ENCODE results near the gene UMAD1. TPM values are rescaled to one million over a fixed set of nuclear protein-coding genes. Genes with fewer than 3 reads are reported as not detected.

Gene UMAD1
- total RNA-seq, 1 donor from 2014 or later: 9.3 TPM

DNA sequence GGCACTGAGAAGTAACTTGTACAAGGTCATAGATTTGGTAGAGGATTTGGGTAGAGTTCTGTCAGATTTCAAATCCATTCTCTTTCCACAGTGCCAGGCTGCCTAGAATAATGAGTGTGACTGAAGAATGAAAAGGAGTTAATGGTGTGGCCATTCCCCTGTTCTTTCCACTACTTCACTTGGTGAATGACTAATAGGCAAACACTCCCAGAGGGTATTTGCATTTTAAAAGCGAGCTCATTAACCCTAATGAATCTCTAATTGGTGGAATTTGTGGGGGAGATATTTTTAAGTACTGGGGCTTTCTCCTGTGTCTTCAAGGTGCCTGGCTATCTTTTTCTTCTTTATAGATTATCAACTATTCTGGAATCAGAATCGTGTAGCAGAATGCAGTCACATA, 152.7 kb downstream of the UMAD1 start:
- H3K4me2 ChIP-seq (ENCODE audit: low read length): no peak overlapping the region
- no peak overlapping the region for H3K27ac Mint-ChIP-seq (ENCODE audit: unreplicated experiment)

DNA sequence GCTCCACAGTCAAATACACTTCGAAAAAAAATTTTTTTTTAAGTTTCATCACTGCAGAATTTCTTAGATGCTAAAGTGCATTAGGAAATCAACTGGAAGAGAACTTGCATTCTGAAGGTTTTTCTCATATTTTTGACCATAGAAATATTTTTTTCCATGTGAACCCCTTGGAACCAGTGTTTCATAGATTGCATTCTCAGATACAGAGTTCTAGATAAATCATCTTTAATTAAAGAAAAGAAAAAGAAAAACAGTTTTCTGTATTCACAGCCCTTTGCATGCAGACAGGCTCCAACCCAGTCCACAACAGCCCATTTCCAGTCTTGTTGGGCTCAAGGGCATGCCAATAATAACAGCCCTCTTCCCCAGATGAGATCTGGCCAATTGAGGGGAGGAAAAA, 153.4 kb downstream of the UMAD1 start:
- no peak overlapping the region for H3K27ac Mint-ChIP-seq (ENCODE audit: unreplicated experiment)
- TF ChIP-seq EZH2 (IDR thresholded peaks at IDR 0.05; ENCODE audit: insufficient read depth, low read length): no peak
- TF ChIP-seq, protein P1, sequence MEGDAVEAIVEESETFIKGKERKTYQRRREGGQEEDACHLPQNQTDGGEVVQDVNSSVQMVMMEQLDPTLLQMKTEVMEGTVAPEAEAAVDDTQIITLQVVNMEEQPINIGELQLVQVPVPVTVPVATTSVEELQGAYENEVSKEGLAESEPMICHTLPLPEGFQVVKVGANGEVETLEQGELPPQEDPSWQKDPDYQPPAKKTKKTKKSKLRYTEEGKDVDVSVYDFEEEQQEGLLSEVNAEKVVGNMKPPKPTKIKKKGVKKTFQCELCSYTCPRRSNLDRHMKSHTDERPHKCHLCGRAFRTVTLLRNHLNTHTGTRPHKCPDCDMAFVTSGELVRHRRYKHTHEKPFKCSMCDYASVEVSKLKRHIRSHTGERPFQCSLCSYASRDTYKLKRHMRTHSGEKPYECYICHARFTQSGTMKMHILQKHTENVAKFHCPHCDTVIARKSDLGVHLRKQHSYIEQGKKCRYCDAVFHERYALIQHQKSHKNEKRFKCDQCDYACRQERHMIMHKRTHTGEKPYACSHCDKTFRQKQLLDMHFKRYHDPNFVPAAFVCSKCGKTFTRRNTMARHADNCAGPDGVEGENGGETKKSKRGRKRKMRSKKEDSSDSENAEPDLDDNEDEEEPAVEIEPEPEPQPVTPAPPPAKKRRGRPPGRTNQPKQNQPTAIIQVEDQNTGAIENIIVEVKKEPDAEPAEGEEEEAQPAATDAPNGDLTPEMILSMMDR (IDR thresholded peaks at IDR 0.05; ENCODE audit: insufficient read depth, low read depth, low read length): no peak
- H3K4me2 ChIP-seq (ENCODE audit: low read length): no peak overlapping the region

More for the DNA sequence above, 152.7 kb downstream of the UMAD1 start:
- H3K4me3 ChIP-seq (ENCODE audit: insufficient read depth, low read depth, low read length): no peak overlapping the region
- H2AFZ ChIP-seq (ENCODE audit: low read depth, low read length): no peak overlapping the region
- H3K4me1 ChIP-seq (ENCODE audit: insufficient read depth, low read length): peaks cover 4% of the 10 kb centered on the region
- no peak overlapping the region for H3K4me3 Mint-ChIP-seq (ENCODE audit: unreplicated experiment)
- H3K9me3 Mint-ChIP-seq (ENCODE audit: unreplicated experiment): no peaks in the 10 kb centered on the region
- TF ChIP-seq EZH2 (IDR thresholded peaks at IDR 0.05; ENCODE audit: insufficient read depth, low read length): no peak
- TF ChIP-seq, protein P1 (IDR thresholded peaks at IDR 0.05; ENCODE audit: insufficient read depth, low read depth, low read length): no peak
- no peak overlapping the region for H3K9ac ChIP-seq (ENCODE audit: low read length)
- no peaks in the 10 kb centered on the region for H3K9me3 ChIP-seq (ENCODE audit: insufficient read depth, low read depth, low read length)
- H3K27me3 Mint-ChIP-seq (ENCODE audit: low read depth, unreplicated experiment): no peaks in the 10 kb centered on the region
- H3K79me2 ChIP-seq (ENCODE audit: insufficient read depth, low read length): no peaks in the 10 kb centered on the region
- H3K27me3 ChIP-seq (ENCODE audit: insufficient read depth, low read length): no peaks in the 10 kb centered on the region
- H3K27ac ChIP-seq (ENCODE audit: low read depth, low read length): no peak overlapping the region
- H3K36me3 ChIP-seq (ENCODE audit: insufficient read depth, low read length): no peaks in the 10 kb centered on the region
- H4K20me1 ChIP-seq (ENCODE audit: insufficient read depth, low read length): no peaks in the 10 kb centered on the region
- no peak for FAIRE-seq
- peaks cover 8% of the 10 kb centered on the region for H3K36me3 Mint-ChIP-seq (ENCODE audit: low read depth, unreplicated experiment)
- peaks cover 19% of the 10 kb centered on the region for H3K4me1 Mint-ChIP-seq (ENCODE audit: low read depth, unreplicated experiment)
- no peak for DNase-seq (ENCODE audit: low read depth)

GRCh38 chr7:7795203-7795602, 154.7 kb downstream of the UMAD1 start:
- Mint-ChIP-seq H3K4me3 (ENCODE audit: unreplicated experiment) (no peak overlapping the region), H3K4me1 (ENCODE audit: low read depth, unreplicated experiment) (peaks cover 14% of the 10 kb centered on the region)
- no peak overlapping the region for H3K27ac ChIP-seq (ENCODE audit: low read depth, low read length)

More for the DNA sequence above, 153.4 kb downstream of the UMAD1 start:
- H3K9me3 Mint-ChIP-seq (ENCODE audit: unreplicated experiment): no peaks in the 10 kb centered on the region
- no peaks in the 10 kb centered on the region for H3K9me3 ChIP-seq (ENCODE audit: insufficient read depth, low read depth, low read length)
- H3K9ac ChIP-seq (ENCODE audit: low read length): no peak overlapping the region
- no peak for DNase-seq (ENCODE audit: low read depth)
- peaks cover 4% of the 10 kb centered on the region for H3K4me1 ChIP-seq (ENCODE audit: insufficient read depth, low read length)
- FAIRE-seq: no peak
- H3K4me3 ChIP-seq (ENCODE audit: insufficient read depth, low read depth, low read length): no peak overlapping the region
- H3K4me3 Mint-ChIP-seq (ENCODE audit: unreplicated experiment): no peak overlapping the region
- no peaks in the 10 kb centered on the region for H3K79me2 ChIP-seq (ENCODE audit: insufficient read depth, low read length)
- H3K27me3 Mint-ChIP-seq (ENCODE audit: low read depth, unreplicated experiment): no peaks in the 10 kb centered on the region
- no peaks in the 10 kb centered on the region for H3K36me3 ChIP-seq (ENCODE audit: insufficient read depth, low read length)
- no peaks in the 10 kb centered on the region for H3K27me3 ChIP-seq (ENCODE audit: insufficient read depth, low read length)
- peaks cover 19% of the 10 kb centered on the region for H3K4me1 Mint-ChIP-seq (ENCODE audit: low read depth, unreplicated experiment)
- H4K20me1 ChIP-seq (ENCODE audit: insufficient read depth, low read length): no peaks in the 10 kb centered on the region
- no peak overlapping the region for H3K27ac ChIP-seq (ENCODE audit: low read depth, low read length)
- peaks cover 10% of the 10 kb centered on the region for H3K36me3 Mint-ChIP-seq (ENCODE audit: low read depth, unreplicated experiment)
- H2AFZ ChIP-seq (ENCODE audit: low read depth, low read length): no peak overlapping the region

More at GRCh38 chr7:7795203-7795602, 154.7 kb downstream of the UMAD1 start:
- H3K27me3 Mint-ChIP-seq (ENCODE audit: low read depth, unreplicated experiment): no peaks in the 10 kb centered on the region
- TF ChIP-seq, protein P1 (IDR thresholded peaks at IDR 0.05; ENCODE audit: insufficient read depth, low read depth, low read length): no peak
- no peak for TF ChIP-seq EZH2 (IDR thresholded peaks at IDR 0.05; ENCODE audit: insufficient read depth, low read length)
- H3K27ac Mint-ChIP-seq (ENCODE audit: unreplicated experiment): peak overlapping the region; percentile 38
- Histone ChIP-seq H3K9ac (ENCODE audit: low read length) (no peak overlapping the region), H3K9me3 (ENCODE audit: insufficient read depth, low read depth, low read length) (no peaks in the 10 kb centered on the region), H3K4me2 (ENCODE audit: low read length) (no peak overlapping the region), H3K27me3 (ENCODE audit: insufficient read depth, low read length) (no peaks in the 10 kb centered on the region), H3K4me1 (ENCODE audit: insufficient read depth, low read length) (peaks cover 4% of the 10 kb centered on the region), H3K4me3 (ENCODE audit: insufficient read depth, low read depth, low read length) (no peak overlapping the region), H3K79me2 (ENCODE audit: insufficient read depth, low read length) (no peaks in the 10 kb centered on the region), H3K36me3 (ENCODE audit: insufficient read depth, low read length) (no peaks in the 10 kb centered on the region), H4K20me1 (ENCODE audit: insufficient read depth, low read length) (no peaks in the 10 kb centered on the region), H2AFZ (ENCODE audit: low read depth, low read length) (no peak overlapping the region)
- FAIRE-seq: no peak
- peaks cover 10% of the 10 kb centered on the region for H3K36me3 Mint-ChIP-seq (ENCODE audit: low read depth, unreplicated experiment)
- no peaks in the 10 kb centered on the region for H3K9me3 Mint-ChIP-seq (ENCODE audit: unreplicated experiment)
- no peak for DNase-seq (ENCODE audit: low read depth)
